ENCODE results near the gene YIF1B. TPM values are rescaled to one million over a fixed set of nuclear protein-coding genes. Genes with fewer than 3 reads are reported as not detected.

The YIF1B gene
- total RNA-seq, 3 donors from 2014 or later = 20.5 to 28.8 (median 27.7) TPM

DNA sequence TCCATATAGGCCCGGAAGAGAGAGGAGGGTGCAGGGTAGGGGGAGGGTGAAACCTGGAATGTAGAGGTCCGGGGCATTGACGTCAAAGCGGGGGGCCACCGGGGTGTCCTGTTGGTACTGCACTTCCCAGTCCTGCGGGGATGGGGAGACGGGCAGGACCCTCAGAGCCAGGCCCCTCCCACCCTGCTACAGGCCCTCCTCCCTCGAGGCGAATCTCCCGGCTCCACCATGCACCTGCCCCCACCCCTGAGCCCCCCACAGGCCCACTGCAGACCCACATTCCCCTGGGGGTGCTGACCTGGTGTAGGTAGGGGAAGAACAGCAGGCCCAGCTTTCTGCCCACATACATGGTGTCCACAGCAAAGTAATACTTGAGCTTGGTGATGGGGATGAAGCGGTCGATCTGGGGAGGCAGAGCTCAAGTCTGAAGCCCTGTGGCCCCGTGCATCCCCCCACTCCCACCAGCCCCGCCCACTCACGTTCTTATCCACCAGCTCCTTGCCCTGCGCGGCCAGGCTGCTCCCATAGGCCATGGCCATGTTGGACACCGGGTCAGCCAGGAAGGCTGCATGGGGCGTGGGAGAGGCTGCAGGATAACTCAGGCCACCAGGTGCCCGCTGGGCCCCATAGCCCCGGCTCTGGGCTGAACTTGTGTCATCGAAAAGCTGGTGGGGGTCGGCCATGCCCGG lies 6.7 kb downstream of the YIF1B start:
- H3K9me3 ChIP-seq = no peaks in the 10 kb centered on the region
- no peak overlapping the region for H3K27ac ChIP-seq
- TF ChIP-seq, protein P1, sequence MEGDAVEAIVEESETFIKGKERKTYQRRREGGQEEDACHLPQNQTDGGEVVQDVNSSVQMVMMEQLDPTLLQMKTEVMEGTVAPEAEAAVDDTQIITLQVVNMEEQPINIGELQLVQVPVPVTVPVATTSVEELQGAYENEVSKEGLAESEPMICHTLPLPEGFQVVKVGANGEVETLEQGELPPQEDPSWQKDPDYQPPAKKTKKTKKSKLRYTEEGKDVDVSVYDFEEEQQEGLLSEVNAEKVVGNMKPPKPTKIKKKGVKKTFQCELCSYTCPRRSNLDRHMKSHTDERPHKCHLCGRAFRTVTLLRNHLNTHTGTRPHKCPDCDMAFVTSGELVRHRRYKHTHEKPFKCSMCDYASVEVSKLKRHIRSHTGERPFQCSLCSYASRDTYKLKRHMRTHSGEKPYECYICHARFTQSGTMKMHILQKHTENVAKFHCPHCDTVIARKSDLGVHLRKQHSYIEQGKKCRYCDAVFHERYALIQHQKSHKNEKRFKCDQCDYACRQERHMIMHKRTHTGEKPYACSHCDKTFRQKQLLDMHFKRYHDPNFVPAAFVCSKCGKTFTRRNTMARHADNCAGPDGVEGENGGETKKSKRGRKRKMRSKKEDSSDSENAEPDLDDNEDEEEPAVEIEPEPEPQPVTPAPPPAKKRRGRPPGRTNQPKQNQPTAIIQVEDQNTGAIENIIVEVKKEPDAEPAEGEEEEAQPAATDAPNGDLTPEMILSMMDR (IDR thresholded peaks at IDR 0.05) = no peak
- TF ChIP-seq POLR2AphosphoS5 (IDR thresholded peaks at IDR 0.05) (no peak), POLR2A (IDR thresholded peaks at IDR 0.05) (no peak)
- DNase-seq (ENCODE audit: low spot score in 2 of 2) = no peak
- no peaks in the 10 kb centered on the region for H3K27me3 ChIP-seq
- H3K4me1 ChIP-seq = no peaks in the 10 kb centered on the region
- no peaks in the 10 kb centered on the region for H3K36me3 ChIP-seq
- intact Hi-C loops (cut with DNase I; ENCODE audit: low total_unique reads) = no loop called here
- H3K4me3 ChIP-seq = no peak overlapping the region

DNA sequence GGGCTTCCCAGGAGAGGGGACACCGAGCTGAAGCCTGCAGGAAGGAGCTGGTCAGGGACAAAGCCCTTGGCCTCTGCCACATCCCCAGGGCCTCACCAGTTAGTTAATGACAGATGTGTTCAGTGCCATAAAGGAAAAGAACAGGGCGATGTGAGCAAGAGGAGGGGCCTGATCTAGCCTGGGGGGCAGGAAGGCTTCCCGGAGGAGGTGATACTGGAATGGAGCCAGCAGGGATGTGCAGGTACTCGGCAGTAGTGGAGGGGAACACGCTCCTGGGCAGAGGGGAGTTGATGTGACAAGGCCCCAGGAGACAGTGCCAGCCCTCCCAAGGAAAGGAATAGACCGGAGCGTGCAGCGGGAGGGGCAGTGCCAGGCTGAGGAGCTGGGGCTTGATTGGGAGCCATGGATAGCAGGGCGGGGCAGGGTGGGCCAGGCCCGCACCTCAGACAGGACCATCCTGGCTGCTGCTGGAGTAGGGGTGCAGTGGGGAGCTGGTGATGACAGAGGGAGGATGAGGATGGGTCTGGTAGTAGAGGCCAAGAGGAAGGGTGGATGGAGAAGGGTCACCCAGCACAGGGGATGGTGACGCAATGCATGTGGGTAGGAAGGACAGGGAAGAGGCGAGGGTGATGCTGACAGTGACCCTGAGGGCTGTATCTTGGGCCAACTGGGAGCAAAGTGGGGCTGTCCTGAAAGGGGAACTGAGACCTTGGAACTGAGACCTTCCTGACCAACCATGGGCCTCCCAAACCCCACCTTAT lies 7.6 kb downstream of the YIF1B start:
- Histone ChIP-seq H3K27me3 (no peaks in the 10 kb centered on the region), H3K36me3 (no peaks in the 10 kb centered on the region), H3K4me3 (no peak overlapping the region), H3K4me1 (no peaks in the 10 kb centered on the region), H3K27ac (no peak overlapping the region), H3K9me3 (no peaks in the 10 kb centered on the region)
- intact Hi-C loops (cut with DNase I; ENCODE audit: low total_unique reads) = no loop called here
- DNase-seq (ENCODE audit: low spot score in 2 of 2) = no peak
- TF ChIP-seq, protein P1 (IDR thresholded peaks at IDR 0.05) = no peak
- TF ChIP-seq POLR2AphosphoS5 (IDR thresholded peaks at IDR 0.05) = no peak
- no peak for TF ChIP-seq POLR2A (IDR thresholded peaks at IDR 0.05)

DNA sequence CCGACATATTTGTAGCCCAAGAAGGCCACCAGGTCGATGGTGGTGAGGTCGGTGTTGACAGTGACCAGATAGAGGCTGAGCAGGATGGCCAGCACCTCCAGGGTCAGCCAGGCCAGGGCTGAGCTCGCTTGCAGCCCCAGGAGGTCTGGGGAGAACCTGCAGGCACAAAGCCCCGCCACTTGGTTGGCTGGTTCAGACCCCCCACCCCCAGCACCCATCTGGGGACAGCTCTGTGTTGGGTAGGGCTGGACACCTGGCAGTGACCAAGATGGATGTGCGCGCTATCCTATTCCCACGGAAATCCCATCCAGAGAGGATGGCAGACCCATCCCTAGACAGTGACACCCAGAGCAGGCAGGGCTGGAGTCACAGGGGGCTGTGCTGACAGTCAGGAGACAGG lies 8.2 kb downstream of the YIF1B start:
- H3K36me3 ChIP-seq = no peaks in the 10 kb centered on the region
- no peak overlapping the region for H3K27ac ChIP-seq
- H3K4me1 ChIP-seq = no peaks in the 10 kb centered on the region
- no peaks in the 10 kb centered on the region for H3K9me3 ChIP-seq
- TF ChIP-seq POLR2AphosphoS5 (IDR thresholded peaks at IDR 0.05) (no peak), POLR2A (IDR thresholded peaks at IDR 0.05) (no peak)
- TF ChIP-seq, protein P1 (IDR thresholded peaks at IDR 0.05) = no peak
- DNase-seq (ENCODE audit: low spot score in 2 of 2) = no peak
- intact Hi-C loops (cut with DNase I; ENCODE audit: low total_unique reads) = no loop called here
- no peaks in the 10 kb centered on the region for H3K27me3 ChIP-seq
- no peak overlapping the region for H3K4me3 ChIP-seq

DNA sequence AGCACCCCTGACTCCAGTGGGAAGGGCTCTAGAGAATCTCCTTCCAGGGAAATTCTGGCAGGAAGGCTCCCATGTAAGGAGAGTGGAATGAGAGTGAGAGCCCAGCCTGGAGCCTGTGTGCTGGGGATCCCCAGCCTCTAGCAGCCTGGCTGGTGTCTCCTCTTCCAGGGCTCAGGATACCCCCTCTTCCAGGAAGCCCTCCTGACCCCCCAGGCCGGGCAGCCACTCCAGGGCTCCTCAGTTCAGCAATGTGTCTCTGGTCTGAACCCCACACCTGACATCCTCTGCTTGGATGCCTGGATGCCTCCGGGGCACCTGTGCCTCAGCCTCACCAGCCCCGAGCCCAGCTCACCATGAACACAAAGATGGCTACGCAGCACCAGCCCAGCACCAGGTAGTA lies 8.7 kb downstream of the YIF1B start:
- no peak for TF ChIP-seq POLR2A (IDR thresholded peaks at IDR 0.05)
- no peak for TF ChIP-seq POLR2AphosphoS5 (IDR thresholded peaks at IDR 0.05)
- TF ChIP-seq, protein P1 (IDR thresholded peaks at IDR 0.05) = no peak
- no peaks in the 10 kb centered on the region for H3K27me3 ChIP-seq
- no peaks in the 10 kb centered on the region for H3K9me3 ChIP-seq
- DNase-seq (ENCODE audit: low spot score in 2 of 2) = no peak
- no peak overlapping the region for H3K4me3 ChIP-seq
- H3K36me3 ChIP-seq = no peaks in the 10 kb centered on the region
- no peaks in the 10 kb centered on the region for H3K4me1 ChIP-seq
- H3K27ac ChIP-seq = no peak overlapping the region
- intact Hi-C loops (cut with DNase I; ENCODE audit: low total_unique reads) = no loop called here

DNA sequence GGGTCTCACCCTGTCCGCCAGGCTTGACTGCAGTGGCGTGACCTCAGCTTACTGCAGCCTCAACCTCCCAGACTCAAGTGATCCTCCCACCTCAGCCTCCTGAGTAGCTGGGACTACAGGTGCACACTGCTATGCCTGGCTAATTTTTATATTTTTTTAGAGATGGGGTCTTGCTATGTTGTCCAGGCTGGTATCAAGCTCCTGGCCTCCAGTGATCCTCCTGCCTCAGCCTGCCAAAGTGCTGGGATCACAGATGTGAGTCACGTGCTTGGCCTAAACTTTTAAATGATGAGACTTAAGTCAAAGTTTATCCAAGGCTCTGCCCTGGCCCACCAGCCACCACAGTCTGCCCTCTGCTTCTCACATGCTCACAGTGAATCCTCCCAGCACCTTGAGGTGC lies 9.5 kb downstream of the YIF1B start:
- Histone ChIP-seq H3K9me3 (no peaks in the 10 kb centered on the region), H3K27ac (no peak overlapping the region), H3K27me3 (no peaks in the 10 kb centered on the region), H3K36me3 (no peaks in the 10 kb centered on the region), H3K4me3 (no peak overlapping the region), H3K4me1 (no peaks in the 10 kb centered on the region)
- intact Hi-C loops (cut with DNase I; ENCODE audit: low total_unique reads) = no loop called here
- no peak for DNase-seq (ENCODE audit: low spot score in 2 of 2)
- TF ChIP-seq, protein P1 (IDR thresholded peaks at IDR 0.05) = no peak
- TF ChIP-seq POLR2A (IDR thresholded peaks at IDR 0.05) (no peak), POLR2AphosphoS5 (IDR thresholded peaks at IDR 0.05) (no peak)
